Colonic mucosa (tissue), 4 donors: Measurements from ENCODE around the gene FRMD8. TPM values are rescaled to one million over a fixed set of nuclear protein-coding genes. Genes with fewer than 3 reads are reported as not detected.
A peak's percentile ranks its signal among the peaks of the same experiment; 100 is the strongest.

Source experiments
- DNase-seq: peaks from one replicate; pipeline ENCODE4 v3.0.0-alpha.2; 2020
- H3K27ac ChIP-seq: fragments of 200-600 bp; one replicate; pipeline ENCODE4 v1.8.0; 2021
- H3K27me3 ChIP-seq: fragments of 200-600 bp; one replicate; pipeline ENCODE4 v1.8.0; 2021
- H3K36me3 ChIP-seq: fragments of 200-600 bp; one replicate; pipeline ENCODE4 v1.8.0; 2021
- H3K4me1 ChIP-seq: fragments of 200-600 bp; one replicate; pipeline ENCODE4 v1.8.0; 2021; ENCODE audit warnings: mild to moderate bottlenecking
- H3K4me3 ChIP-seq: fragments of 200-600 bp; one replicate; pipeline ENCODE4 v1.8.0; 2021
- H3K9ac ChIP-seq, 2 donors: one replicate each; pipeline ENCODE4 v1.7.0; 2013; ENCODE audit warnings: control low read depth in 2 of 2, low read depth in 2 of 2, low read length in 2 of 2
- H3K9me3 ChIP-seq: fragments of 200-600 bp; one replicate; pipeline ENCODE4 v1.8.0; 2021
- CTCF ChIP-seq: fragments of 200-600 bp; IDR thresholded peaks from one replicate; pipeline ENCODE4 v1.8.0; 2022; ENCODE audit warnings: antibody characterized with exemption, mild to moderate bottlenecking
- intact Hi-C: fragments of 100-400 bp; cut with DNase I; formaldehyde crosslinking; loops from one replicate; pipeline ENCODE4 v1.14.1; 2022
- total RNA-seq, 2 donors: library from RNA; stranded (reverse); fragmentation: NEBNext Ultra II Directional in 1 of 2; extraction: Animal tissue kit (Norgen Biotek cat#: 25700) in 1 of 2; gene quantifications; one replicate each; pipeline ENCODE4 v1.2.1, GENCODE V29; 2021
- donor health status: healthy.
- donor health status: DM: no; HTN: no; CAD: no.
- donor health status: DM: no; HTN: no; CAD: no.

The FRMD8 gene
- total RNA-seq, 2 donors from 2014 or later = 30.7 to 43.9 TPM

DNA sequence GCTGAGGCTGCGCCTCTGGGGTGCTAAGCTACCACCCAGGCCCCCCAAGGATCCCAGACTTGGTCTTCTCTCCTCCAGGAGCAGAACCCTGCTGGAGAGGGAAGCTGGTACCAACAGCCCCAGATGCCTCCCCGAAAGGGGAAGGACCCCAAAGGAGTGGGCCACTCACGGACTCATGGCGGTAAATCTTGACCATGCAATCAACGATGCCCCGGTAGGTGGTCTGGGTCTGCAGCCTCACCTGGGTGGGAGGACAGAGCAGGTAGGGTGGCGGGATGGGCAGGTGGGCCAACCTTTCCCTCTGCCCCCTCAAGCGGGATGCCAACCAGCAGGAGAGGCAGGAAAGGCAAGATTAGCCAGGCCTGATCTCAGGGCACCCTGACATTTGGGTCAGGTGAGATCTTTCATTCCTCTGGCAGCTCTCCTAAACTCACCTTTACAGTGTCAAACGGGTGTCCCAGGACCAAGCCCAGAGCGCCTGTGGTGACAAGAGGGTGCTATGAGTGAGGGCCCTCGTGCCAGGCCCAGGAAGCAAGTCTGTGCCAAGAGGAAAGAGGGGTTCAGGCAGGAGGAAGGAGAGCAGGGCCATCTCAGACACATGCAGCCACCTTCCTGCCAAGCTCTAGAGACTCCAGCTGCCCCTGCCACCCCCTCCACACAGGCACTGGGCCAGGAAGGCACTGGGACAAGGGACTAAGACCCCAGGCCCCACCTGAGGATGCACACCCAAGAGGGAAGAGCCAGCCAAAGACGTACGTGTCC lies 6.6 kb upstream of the FRMD8 start:
- Histone ChIP-seq H3K4me3 (no peak overlapping the region), H3K27me3 (no peaks in the 10 kb centered on the region), H3K4me1 (peaks cover 5% of the 10 kb centered on the region), H3K9me3 (no peaks in the 10 kb centered on the region), H3K27ac (no peak overlapping the region), H3K36me3 (no peaks in the 10 kb centered on the region), H3K9ac (no peak overlapping the region)
- intact Hi-C loops = loop anchor here (5.0 kb wide), 1 partner anchor 37 kb away; no protein-coding TSS in a partner anchor
- no peak for DNase-seq
- no peak for TF ChIP-seq CTCF

GRCh38 chr11:65380460-65381119 lies 5.8 kb upstream of the FRMD8 start:
- Histone ChIP-seq H3K27ac (peak overlapping the region; percentile 98), H3K9me3 (no peaks in the 10 kb centered on the region), H3K27me3 (no peaks in the 10 kb centered on the region), H3K4me1 (peaks cover 5% of the 10 kb centered on the region), H3K9ac (peak overlapping the region in 1 of 2 donors; percentile 66), H3K36me3 (no peaks in the 10 kb centered on the region), H3K4me3 (no peak overlapping the region)
- intact Hi-C loops = loop anchor here (5.0 kb wide), 1 partner anchor 37 kb away; no protein-coding TSS in a partner anchor
- TF ChIP-seq CTCF = peak; percentile 22
- peak; percentile 63 for DNase-seq

GRCh38 chr11:65381716-65382032 lies 4.8 kb upstream of the FRMD8 start:
- Histone ChIP-seq H3K9ac (peak overlapping the region; percentile 90 to 95), H3K27me3 (no peaks in the 10 kb centered on the region), H3K36me3 (no peaks in the 10 kb centered on the region), H3K27ac (peak overlapping the region; percentile 98), H3K4me3 (peak overlapping the region; percentile 29), H3K9me3 (no peaks in the 10 kb centered on the region), H3K4me1 (peaks cover 9% of the 10 kb centered on the region)
- no peak for DNase-seq
- intact Hi-C loops = loop anchor here (5.0 kb wide), 1 partner anchor 36 kb away; no protein-coding TSS in a partner anchor
- no peak for TF ChIP-seq CTCF

DNA sequence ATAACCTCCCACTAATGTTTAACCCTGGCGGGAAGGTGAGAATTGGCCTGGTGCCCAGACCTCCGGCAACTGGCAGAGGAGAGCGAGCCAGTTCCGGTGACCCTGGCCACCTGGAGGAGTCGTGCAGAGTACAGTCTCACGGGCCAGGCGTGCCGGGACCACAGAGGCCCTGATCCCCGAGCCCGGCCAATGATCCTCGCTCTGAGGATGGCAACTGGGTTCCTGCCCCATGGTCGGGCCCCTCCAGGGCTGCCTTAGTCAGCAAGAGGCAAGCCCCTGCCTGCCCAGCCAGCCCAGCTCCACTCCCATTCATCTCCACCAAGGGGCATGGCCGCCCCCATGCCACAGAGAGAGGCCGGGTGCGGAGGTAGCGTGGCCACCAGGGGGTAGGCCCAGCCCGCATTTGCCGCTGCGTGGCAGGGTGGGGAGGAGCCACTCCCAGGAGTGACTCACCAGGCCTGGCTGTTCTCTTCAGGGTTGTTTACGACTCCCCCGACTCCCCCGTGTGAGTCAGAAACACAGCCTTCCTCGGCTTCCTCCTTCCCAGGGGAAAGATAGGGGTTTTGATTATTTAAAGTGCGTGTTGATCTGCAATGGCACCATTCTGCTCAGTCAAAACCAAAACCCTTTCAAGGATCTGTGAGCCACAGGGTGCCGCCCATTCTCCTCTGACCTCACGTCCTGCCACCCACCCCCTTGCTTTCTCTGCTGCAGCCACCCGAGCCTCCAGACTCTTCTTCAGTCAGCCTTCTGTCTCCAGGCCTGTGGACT lies 4.2 kb upstream of the FRMD8 start, which contains the start of gene SLC25A45:
Gene SLC25A45 (minus strand): TSS at position 614 of the 771 bp plus-strand sequence. CDS start 695 bp downstream, outside the sequence.
- Histone ChIP-seq H3K4me1 (peaks cover 9% of the 10 kb centered on the region), H3K27ac (peak within 1 kb of the TSS; percentile 98), H3K4me3 (peak within 1 kb of the TSS; percentile 29), H3K36me3 (no peaks in the 10 kb centered on the region), H3K27me3 (no peaks in the 10 kb centered on the region), H3K9ac (peak within 1 kb of the TSS; percentile 90 to 95), H3K9me3 (no peaks in the 10 kb centered on the region)
- intact Hi-C loops = loop anchor here (5.0 kb wide), 1 partner anchor 35 kb away; no protein-coding TSS in a partner anchor
- peak; percentile 68 for TF ChIP-seq CTCF
- DNase-seq = peak; percentile 93

GRCh38 chr11:65382804-65383368 lies 3.6 kb upstream of the FRMD8 start:
- H3K9me3 ChIP-seq = no peaks in the 10 kb centered on the region
- intact Hi-C loops = loop anchor here (5.0 kb wide), 1 partner anchor 34 kb away; no protein-coding TSS in a partner anchor
- peak overlapping the region; percentile 90 to 95 for H3K9ac ChIP-seq
- no peaks in the 10 kb centered on the region for H3K27me3 ChIP-seq
- TF ChIP-seq CTCF = no peak
- no peaks in the 10 kb centered on the region for H3K36me3 ChIP-seq
- peak overlapping the region; percentile 98 for H3K27ac ChIP-seq
- DNase-seq = peak; percentile 93
- no peak overlapping the region for H3K4me3 ChIP-seq
- peaks cover 9% of the 10 kb centered on the region for H3K4me1 ChIP-seq
